ENCODE measurements around the gene TXNRD2. TPM values are rescaled to one million over a fixed set of nuclear protein-coding genes. Genes with fewer than 3 reads are reported as not detected.

The TXNRD2 gene
- total and polyA plus RNA-seq, 8 donors: 6.4 to 69.5 (median 42.3) TPM

DNA sequence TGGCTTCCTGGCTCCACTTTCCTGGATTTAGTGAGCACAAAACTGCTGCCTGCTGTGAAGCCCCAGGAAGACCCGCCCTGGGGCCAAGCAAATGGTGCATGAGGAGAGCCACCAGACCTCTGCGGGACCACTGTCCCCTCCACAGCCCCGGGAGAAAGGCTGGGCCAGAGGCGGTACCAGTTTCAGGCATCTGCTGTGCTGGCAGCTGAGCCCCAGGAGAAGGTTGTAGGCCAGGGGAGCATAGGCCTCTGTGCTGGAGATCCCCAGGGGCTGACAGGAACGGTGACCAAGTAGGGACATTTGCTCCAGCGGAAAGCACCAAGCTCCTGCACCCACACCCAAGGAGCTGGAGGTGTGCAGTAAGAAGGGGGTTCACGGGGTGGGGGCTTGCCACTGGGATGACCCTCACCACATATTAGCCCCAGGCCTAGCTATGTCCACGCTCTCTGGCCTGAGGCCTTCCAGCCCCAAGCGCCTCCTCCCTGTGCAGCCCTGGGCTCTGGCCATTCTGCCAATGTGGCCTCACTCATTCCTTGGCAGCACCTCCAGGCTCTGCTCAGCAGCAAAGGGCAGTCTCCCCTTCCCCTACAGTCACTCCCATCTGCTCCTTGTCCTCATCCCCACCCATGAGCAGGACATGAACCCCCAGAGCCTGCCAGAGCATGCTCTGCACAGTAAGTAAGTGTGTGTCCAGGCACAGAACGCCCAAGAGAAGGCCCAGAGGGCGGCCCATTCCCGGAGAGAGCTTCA is 24.1 kb downstream of the TXNRD2 start:
- Histone ChIP-seq H3K9me3 (no peaks in the 10 kb centered on the region), H3K36me3 (peaks cover 55 to 76% (median 68%) of the 10 kb centered on the region in 4 donors), H3K4me3 (no peak overlapping the region), H3K27ac (peak overlapping the region in 1 of 5 donors; percentile 40), H3K27me3 (no peaks in the 10 kb centered on the region), H3K4me1 (peaks cover 3 to 22% (median 6%) of the 10 kb centered on the region in 4 donors)
- no peak for DNase-seq
- TF ChIP-seq POLR2AphosphoS5 (IDR thresholded peaks at IDR 0.05): no peak
- TF ChIP-seq EP300 (IDR thresholded peaks at IDR 0.05): no peak
- TF ChIP-seq POLR2A (IDR thresholded peaks at IDR 0.05): no peak
- TF ChIP-seq CTCF (IDR thresholded peaks at IDR 0.05): no peak
- intact Hi-C loops (cut with DNase I; ENCODE audit: low total_unique reads): no loop called here
- WGBS, 5 donors: 81 to 96% (median 89%) methylated on average over 9 to 12 of the region's 12 CpGs

DNA sequence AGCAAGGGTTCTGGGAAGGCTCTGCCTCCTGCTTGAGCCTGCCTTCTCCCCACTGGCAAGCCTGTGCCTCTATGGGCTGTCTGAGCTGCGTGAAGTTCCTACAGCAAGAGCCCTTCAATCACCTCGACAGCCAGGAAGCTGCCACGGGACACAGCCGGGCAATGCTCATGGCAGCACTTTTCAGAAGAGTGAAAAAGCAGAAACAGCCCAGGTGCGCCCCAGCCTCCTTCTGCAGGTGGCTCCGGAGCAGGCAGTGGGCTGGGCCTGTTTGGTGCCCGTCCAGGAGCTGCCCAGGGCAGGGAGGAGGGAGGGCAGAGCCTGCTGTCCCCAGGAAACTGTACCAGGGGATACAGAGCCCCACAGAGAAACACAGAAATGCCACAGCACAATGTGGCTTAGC is 24.7 kb downstream of the TXNRD2 start:
- Histone ChIP-seq H3K9me3 (no peaks in the 10 kb centered on the region), H3K4me1 (peaks cover 8 to 27% (median 10%) of the 10 kb centered on the region in 4 donors), H3K36me3 (peaks cover 56 to 82% (median 74%) of the 10 kb centered on the region in 4 donors), H3K27ac (peak overlapping the region in 2 of 5 donors; percentile 40 to 52), H3K4me3 (no peak overlapping the region), H3K27me3 (no peaks in the 10 kb centered on the region)
- intact Hi-C loops (cut with DNase I; ENCODE audit: low total_unique reads): no loop called here
- DNase-seq: peak in 1 of 2 donors; percentile 79
- TF ChIP-seq POLR2A (IDR thresholded peaks at IDR 0.05): no peak
- TF ChIP-seq EP300 (IDR thresholded peaks at IDR 0.05): no peak
- 43 to 66% (median 51%) methylated on average over 5 to 7 of the region's 7 CpGs for WGBS, 5 donors

DNA sequence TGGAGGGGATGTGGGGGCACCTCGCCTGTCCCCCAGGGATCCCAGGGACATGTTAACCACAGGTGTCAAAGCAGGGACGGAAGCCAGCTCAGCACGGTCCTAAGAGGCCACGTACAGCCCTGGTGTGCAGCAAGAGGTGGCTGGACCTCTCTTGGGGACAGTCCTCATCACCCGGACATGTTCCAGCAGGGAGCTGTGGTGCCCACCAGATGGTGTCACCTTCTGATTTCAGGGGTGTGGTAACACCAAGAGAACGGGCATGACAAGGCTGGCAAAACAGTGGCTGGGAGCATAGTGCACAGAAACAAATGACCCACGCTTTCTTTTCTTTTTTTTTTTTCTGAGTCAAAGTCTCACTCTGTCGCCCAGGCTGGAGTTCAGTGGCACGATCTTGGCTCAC is 25.6 kb downstream of the TXNRD2 start:
- no peak overlapping the region for H3K4me3 ChIP-seq
- 70 to 82% (median 72%) methylated on average over 9 of the region's 9 CpGs for WGBS, 5 donors
- peak in 1 of 2 donors; percentile 68 for DNase-seq
- no peaks in the 10 kb centered on the region for H3K9me3 ChIP-seq
- H3K4me1 ChIP-seq: peaks cover 8 to 35% (median 17%) of the 10 kb centered on the region in 4 donors
- H3K36me3 ChIP-seq: peaks cover 56 to 92% (median 84%) of the 10 kb centered on the region in 4 donors
- H3K27ac ChIP-seq: peak overlapping the region in 1 of 5 donors; percentile 40
- TF ChIP-seq POLR2AphosphoS5 (IDR thresholded peaks at IDR 0.05) (no peak), EP300 (IDR thresholded peaks at IDR 0.05) (no peak), POLR2A (IDR thresholded peaks at IDR 0.05) (no peak), CTCF (IDR thresholded peaks at IDR 0.05) (no peak)
- no peaks in the 10 kb centered on the region for H3K27me3 ChIP-seq
- intact Hi-C loops (cut with DNase I; ENCODE audit: low total_unique reads): no loop called here

DNA sequence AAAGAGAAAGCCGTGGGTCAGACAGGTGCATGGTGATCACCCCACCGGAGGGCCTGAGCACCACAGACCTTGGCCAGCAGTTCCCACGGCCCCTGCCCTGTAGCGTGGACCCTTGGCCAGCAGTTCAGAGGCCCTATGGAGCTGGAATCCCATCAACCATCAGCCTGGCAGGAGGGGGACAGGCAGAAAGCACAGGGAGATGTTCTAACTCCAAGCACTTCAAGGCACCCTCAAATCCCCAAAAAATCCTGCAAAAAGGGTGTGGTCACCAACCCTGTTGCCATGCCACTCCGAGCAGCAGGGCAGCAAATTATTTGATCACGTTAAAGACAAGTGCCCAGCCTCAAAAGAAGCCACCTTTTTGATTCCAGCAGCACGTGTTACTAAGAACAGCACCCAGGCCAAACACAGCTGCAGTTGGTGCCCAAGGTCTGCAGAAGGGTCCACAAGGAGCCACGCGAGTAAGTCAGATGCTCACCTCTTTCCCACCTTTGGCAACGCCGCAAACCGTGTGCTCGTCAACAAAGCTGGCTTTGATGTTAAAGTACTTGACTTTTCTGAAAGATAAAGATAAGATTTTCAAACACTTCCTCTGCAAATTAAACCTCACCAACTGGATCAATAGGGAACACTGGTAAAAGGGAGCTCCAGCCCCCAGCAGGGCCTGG is 26.2 kb downstream of the TXNRD2 start:
- Histone ChIP-seq H3K4me3 (no peak overlapping the region), H3K9me3 (no peaks in the 10 kb centered on the region), H3K27me3 (no peaks in the 10 kb centered on the region), H3K27ac (peak overlapping the region in 2 of 5 donors; percentile 1 to 40), H3K4me1 (peaks cover 8 to 35% (median 17%) of the 10 kb centered on the region in 4 donors), H3K36me3 (peaks cover 56 to 98% (median 90%) of the 10 kb centered on the region in 4 donors)
- intact Hi-C loops (cut with DNase I; ENCODE audit: low total_unique reads): no loop called here
- TF ChIP-seq CTCF (IDR thresholded peaks at IDR 0.05) (no peak), POLR2AphosphoS5 (IDR thresholded peaks at IDR 0.05) (no peak), POLR2A (IDR thresholded peaks at IDR 0.05) (no peak), EP300 (IDR thresholded peaks at IDR 0.05) (no peak)
- WGBS, 5 donors: 58 to 72% (median 68%) methylated on average over 13 of the region's 13 CpGs
- DNase-seq: no peak
